GM18907 (cell line): ENCODE results near the gene BMS1.

Experiments used
- ATAC-seq: cut with Tn5 transposase; IDR thresholded peaks from one replicate; pipeline ENCODE4 v1.9.1; 2021; ENCODE audit warnings: mild to moderate bottlenecking, moderate library complexity; ENCODE audit not compliant: unreplicated experiment

Gene BMS1

DNA sequence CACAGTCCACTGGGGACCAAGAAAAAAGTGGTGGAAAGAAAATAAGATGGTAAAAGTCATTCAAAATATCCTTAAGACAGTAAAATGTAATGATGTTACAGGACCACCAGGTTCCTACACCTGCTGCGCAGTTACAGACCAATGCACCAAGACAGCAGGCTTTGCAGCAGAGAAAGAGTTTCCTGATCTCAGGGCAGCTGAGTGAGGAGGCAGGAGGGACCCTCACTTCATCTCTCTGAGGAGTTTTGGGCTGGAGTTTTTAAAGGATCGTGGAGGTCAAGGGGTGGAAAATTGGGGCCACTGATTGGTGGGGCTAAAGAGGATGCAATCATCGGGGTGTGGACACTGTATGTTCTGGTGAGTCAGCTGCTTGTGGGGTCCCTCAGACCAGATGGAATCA, 100.0 kb downstream of the BMS1 start:
- ATAC-seq = no peak
